ENCODE measurements around the gene CTSW.

The CTSW gene

DNA sequence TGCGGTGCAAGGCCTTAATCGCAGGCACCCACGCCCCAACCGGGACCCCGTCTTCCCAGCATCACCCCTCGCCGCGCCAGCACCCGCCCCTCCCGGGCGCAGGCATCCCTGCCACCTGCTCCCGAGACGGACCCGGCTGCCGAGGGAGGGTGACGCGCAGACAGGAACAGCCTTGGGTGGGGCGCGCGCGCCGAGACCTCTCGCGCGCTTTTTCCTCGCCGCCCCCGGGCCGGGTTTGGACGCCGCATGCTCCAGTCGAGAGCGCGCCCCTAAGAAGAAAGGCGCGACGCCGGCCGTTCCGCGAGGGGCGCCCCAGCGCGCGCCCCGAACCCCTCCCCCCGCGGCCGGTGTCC is 22.2 kb upstream of the CTSW start:
- Histone ChIP-seq H3K4me1 (ENCODE audit: insufficient read depth, low read length) (peaks cover 5% of the 10 kb centered on the region; the same call in 1 of the 2 replicates), H3K27me3 (ENCODE audit: insufficient read depth, low read length) (no peaks in the 10 kb centered on the region), H3K27ac (ENCODE audit: low read length) (peak overlapping the region; percentile 84), H3K36me3 (ENCODE audit: insufficient read depth, low read depth, low read length) (peaks cover 52% of the 10 kb centered on the region), H3K9ac (ENCODE audit: low read depth, low read length) (peak overlapping the region; percentile 95; the same call in 1 of the 2 replicates), H3K9me3 (ENCODE audit: insufficient read depth, low read depth, low read length) (no peaks in the 10 kb centered on the region), H3K4me3 (ENCODE audit: low read length) (peak overlapping the region; percentile 99)

DNA sequence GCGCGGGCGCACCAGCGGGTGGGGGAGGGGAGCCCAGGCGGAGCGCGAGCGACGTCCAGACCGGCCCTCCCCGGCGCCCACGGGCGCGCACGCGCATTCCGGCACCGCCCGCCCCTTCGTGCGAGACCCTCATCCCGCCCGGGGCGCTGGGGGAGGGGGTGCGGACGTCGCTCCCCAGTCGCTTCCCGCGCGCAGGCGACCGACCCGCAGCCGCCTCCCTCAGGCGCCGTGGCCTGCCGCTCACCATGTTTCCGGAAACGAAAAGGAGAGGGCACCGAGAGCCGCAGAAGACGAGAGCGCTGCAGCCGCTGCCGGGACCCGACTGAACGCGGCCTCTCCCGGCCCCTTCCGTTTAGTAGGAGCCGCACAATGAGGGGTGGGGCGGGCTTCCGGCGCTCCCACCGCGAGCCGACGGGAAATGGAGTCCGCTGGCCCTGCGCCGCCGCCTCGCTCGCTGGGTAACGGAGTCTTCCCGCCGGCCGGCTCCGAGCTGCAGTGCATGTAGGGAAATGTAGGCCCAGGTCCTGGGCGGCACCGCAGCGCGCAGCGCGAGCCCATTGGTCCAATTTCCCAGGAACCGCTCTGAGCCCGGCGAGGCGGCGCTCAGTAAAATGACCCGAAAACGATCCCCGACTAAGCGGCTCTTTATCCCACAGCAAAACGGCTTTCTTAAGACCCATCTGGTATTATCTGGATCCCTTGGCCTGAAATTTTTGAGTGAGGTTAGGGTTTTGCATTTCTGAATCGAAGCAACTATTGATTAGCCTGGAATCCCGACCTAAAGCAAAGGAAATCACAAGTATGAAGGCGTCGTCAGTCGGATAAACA is 21.6 kb upstream of the CTSW start, which contains the start of gene CFL1:
CFL1 (minus strand) TSS at position 328 of the 828 bp plus-strand sequence; CDS start at position 247, 81 bp downstream.
- peak within 1 kb of the TSS; percentile 99 for H3K4me3 ChIP-seq (ENCODE audit: low read length)
- peaks cover 53% of the 10 kb centered on the region for H3K36me3 ChIP-seq (ENCODE audit: insufficient read depth, low read depth, low read length)

DNA sequence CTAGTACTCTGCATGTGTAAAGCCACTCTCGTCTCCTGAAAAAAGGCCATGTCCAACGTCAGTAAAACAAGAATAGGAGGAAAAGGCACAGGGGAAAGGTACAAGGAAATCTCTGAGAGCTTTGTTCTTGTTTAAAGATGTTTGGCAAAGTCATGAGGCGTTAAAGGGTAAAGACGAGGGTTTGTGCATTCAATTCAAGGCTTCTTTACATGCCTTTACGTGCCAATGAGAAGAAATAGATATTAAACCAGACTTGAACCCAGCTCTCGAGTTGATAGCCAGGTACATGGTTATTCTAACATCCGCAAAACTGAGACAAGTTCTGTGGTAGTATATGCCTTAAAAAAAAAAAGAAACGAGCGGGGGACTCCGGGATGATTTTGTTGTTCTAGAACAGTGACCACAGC is 21.0 kb upstream of the CTSW start:
- H3K27ac ChIP-seq (ENCODE audit: low read length): peak overlapping the region; percentile 42
- no peaks in the 10 kb centered on the region for H3K9me3 ChIP-seq (ENCODE audit: insufficient read depth, low read depth, low read length)
- H3K4me1 ChIP-seq (ENCODE audit: insufficient read depth, low read length): peaks cover 5% of the 10 kb centered on the region; the same call in 1 of the 2 replicates
- peaks cover 53% of the 10 kb centered on the region for H3K36me3 ChIP-seq (ENCODE audit: insufficient read depth, low read depth, low read length)
- peak overlapping the region; percentile 73 for H3K4me3 ChIP-seq (ENCODE audit: low read length)
- H3K9ac ChIP-seq (ENCODE audit: low read depth, low read length): peak overlapping the region; percentile 85
- H3K27me3 ChIP-seq (ENCODE audit: insufficient read depth, low read length): no peaks in the 10 kb centered on the region

More for the DNA sequence above, 21.6 kb upstream of the CTSW start, which contains the start of gene CFL1:
- H3K4me1 ChIP-seq (ENCODE audit: insufficient read depth, low read length): peaks cover 5% of the 10 kb centered on the region; the same call in 1 of the 2 replicates
- peak within 1 kb of the TSS; percentile 84 for H3K27ac ChIP-seq (ENCODE audit: low read length)
- peak within 1 kb of the TSS; percentile 95 for H3K9ac ChIP-seq (ENCODE audit: low read depth, low read length)
- no peaks in the 10 kb centered on the region for H3K9me3 ChIP-seq (ENCODE audit: insufficient read depth, low read depth, low read length)
- H3K27me3 ChIP-seq (ENCODE audit: insufficient read depth, low read length): no peaks in the 10 kb centered on the region

DNA sequence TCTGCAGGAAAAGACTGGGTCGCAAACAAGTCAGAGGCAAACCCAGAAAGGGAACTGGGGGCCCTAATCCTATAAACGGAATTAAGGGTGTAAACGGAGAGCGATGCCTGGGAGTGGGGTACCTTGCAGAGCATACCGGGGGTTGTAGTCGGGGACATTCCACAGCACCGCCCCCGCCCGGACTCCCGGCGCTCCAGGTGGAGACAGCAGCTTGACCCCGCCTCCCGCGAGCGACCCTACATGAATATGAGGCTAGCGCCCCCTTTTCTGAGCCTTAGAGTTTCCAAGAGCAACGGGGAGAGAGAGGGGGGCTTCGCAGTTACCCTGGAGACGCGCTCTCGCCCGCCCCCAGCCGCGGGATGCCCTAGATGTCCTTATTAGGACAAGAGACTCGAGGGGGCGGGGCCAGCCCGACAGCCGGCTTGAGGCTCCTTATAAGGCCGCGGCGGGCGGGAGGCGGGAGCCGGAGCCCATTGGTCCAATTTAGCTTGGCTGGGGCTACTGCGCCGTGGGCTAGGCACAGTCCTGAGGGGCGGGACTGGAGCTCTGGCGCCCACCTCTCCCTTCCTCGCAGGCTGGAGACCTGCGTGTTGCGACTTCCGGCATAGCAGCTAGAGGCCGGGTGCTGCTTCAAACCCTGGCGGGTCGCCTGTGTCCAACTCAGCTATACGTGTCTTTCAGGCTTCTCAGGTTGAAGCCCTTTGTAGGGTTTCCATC is 20.4 kb upstream of the CTSW start:
- Histone ChIP-seq H3K4me1 (ENCODE audit: insufficient read depth, low read length) (peaks cover 5% of the 10 kb centered on the region; the same call in 1 of the 2 replicates), H3K9me3 (ENCODE audit: insufficient read depth, low read depth, low read length) (no peaks in the 10 kb centered on the region), H3K4me3 (ENCODE audit: low read length) (peak overlapping the region; percentile 86), H3K9ac (ENCODE audit: low read depth, low read length) (peak overlapping the region; percentile 99), H3K27ac (ENCODE audit: low read length) (peak overlapping the region; percentile 95), H3K27me3 (ENCODE audit: insufficient read depth, low read length) (no peaks in the 10 kb centered on the region), H3K36me3 (ENCODE audit: insufficient read depth, low read depth, low read length) (peaks cover 53% of the 10 kb centered on the region)

DNA sequence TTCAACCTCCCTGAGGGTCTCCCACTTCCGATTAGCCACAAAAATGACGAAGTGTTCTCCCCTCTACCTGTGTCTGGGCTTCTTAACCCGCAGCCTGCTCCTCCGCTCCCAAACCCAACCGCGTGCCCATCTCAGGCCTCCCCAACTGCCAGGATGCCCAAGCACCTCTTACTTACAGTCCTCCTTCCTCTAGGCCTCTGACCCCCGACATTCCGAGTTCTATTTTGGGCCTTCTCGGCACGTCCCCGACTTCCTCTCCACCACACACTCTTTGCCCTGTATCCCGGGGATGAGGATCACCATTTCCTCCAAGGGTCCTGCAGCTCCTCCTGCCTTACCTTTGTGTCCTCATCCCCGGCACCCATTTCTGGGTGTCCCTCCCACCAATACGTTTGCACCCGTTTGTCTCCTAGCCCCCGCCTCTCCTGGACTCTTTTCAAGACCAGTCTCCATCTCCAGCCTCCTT is 19.8 kb upstream of the CTSW start:
- no peaks in the 10 kb centered on the region for H3K9me3 ChIP-seq (ENCODE audit: insufficient read depth, low read depth, low read length)
- H3K36me3 ChIP-seq (ENCODE audit: insufficient read depth, low read depth, low read length): peaks cover 53% of the 10 kb centered on the region
- H3K27ac ChIP-seq (ENCODE audit: low read length): peak overlapping the region; percentile 95
- H3K4me3 ChIP-seq (ENCODE audit: low read length): peak overlapping the region; percentile 86
- peak overlapping the region; percentile 99 for H3K9ac ChIP-seq (ENCODE audit: low read depth, low read length)
- no peaks in the 10 kb centered on the region for H3K27me3 ChIP-seq (ENCODE audit: insufficient read depth, low read length)
- peaks cover 5% of the 10 kb centered on the region; the same call in 1 of the 2 replicates for H3K4me1 ChIP-seq (ENCODE audit: insufficient read depth, low read length)

DNA sequence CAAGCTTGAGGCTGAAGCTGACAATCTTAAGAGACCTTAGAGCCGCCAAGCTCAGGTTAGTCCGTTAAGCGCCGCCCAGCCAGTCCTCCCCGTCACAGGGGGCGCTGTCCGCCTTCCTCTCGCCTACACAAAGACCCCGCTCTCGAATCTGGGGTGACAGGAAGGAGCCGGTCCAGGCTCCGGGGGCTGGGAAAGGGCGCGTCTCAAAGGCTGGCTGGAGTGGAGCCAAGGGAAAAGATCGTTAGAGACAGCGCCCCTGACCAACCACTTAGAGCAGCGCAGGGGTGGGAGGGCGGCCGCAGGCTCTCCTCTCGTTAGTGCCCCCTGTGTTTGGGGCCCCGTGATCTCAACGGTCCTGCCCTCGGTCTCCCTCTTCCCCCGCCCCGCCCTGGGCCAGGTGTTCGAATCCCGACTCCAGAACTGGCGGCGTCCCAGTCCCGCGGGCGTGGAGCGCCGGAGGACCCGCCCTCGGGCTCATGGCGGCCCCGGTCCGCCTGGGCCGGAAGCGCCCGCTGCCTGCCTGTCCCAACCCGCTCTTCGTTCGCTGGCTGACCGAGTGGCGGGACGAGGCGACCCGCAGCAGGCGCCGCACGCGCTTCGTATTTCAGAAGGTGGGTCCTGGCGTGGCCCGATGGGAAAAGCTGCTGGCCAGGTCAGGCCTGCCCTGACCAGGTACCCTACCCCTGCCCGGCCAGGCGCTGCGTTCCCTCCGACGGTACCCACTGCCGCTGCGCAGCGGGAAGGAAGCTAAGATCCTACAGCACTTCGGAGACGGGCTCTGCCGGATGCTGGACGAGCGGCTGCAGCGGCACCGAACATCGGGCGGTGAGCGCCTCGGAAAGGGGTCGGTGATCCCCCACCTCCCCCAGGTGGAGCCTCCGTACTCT is 19.1 kb upstream of the CTSW start, which contains the start of gene MUS81:
MUS81 (plus strand) TSS at position 156 of the 887 bp plus-strand sequence; CDS start at position 477, 321 bp downstream.
- Histone ChIP-seq H3K36me3 (ENCODE audit: insufficient read depth, low read depth, low read length) (peaks cover 53% of the 10 kb centered on the region), H3K27me3 (ENCODE audit: insufficient read depth, low read length) (no peaks in the 10 kb centered on the region), H3K9me3 (ENCODE audit: insufficient read depth, low read depth, low read length) (no peaks in the 10 kb centered on the region), H3K27ac (ENCODE audit: low read length) (peak within 1 kb of the TSS; percentile 95), H3K9ac (ENCODE audit: low read depth, low read length) (peak within 1 kb of the TSS; percentile 99), H3K4me3 (ENCODE audit: low read length) (peak within 1 kb of the TSS; percentile 86), H3K4me1 (ENCODE audit: insufficient read depth, low read length) (peaks cover 5% of the 10 kb centered on the region; the same call in 1 of the 2 replicates)

DNA sequence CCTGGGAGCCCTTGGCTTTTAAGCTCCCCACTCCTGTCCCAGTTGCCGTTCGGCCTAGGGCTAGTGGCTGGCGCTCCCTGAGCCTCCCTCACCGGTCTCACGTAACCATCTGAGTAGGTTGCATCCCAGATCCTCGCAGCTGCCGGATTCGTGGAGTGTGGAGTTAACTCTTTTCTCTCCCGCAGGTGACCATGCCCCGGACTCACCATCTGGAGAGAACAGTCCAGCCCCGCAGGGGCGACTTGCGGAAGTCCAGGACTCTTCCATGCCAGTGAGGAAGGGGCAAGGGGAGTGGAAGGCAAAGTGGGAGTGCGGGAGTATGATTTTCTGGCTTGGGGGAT is 18.5 kb upstream of the CTSW start:
- Histone ChIP-seq H3K27me3 (ENCODE audit: insufficient read depth, low read length) (no peaks in the 10 kb centered on the region), H3K9me3 (ENCODE audit: insufficient read depth, low read depth, low read length) (no peaks in the 10 kb centered on the region), H3K9ac (ENCODE audit: low read depth, low read length) (peak overlapping the region; percentile 99; the same call in 1 of the 2 replicates), H3K4me3 (ENCODE audit: low read length) (peak overlapping the region; percentile 86), H3K27ac (ENCODE audit: low read length) (peak overlapping the region; percentile 95), H3K4me1 (ENCODE audit: insufficient read depth, low read length) (peaks cover 5% of the 10 kb centered on the region; the same call in 1 of the 2 replicates), H3K36me3 (ENCODE audit: insufficient read depth, low read depth, low read length) (peaks cover 53% of the 10 kb centered on the region)

DNA sequence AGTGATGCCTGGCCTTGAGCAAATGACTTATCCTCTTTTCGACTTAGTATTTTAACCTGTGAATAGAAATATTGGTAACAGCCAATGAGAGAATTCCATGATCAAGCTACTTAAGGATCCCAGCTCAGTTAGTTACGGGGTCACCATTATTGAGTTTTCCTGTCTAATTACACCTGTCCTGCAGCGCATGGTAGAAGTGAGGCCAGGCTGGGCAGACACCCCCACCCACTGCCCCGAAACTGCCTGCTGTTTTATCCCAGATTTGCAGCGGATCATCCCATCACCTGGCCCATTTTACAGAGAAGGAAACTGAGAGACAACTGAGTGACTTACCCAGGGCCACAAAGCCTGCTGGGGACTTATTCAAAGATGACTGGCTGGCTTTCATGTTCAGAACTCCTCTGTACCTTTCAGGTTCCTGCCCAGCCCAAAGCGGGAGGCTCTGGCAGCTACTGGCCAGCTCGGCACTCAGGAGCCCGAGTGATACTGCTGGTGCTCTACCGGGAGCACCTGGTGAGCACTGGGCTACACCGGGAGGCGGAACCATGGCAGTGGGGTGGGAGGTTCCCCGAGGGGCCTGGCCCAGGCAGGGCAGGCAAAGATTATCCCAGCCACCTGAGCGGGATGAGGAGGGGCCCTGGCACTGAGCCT is 18.0 kb upstream of the CTSW start:
- H3K36me3 ChIP-seq (ENCODE audit: insufficient read depth, low read depth, low read length): peaks cover 53% of the 10 kb centered on the region
- no peak overlapping the region for H3K27ac ChIP-seq (ENCODE audit: low read length)
- peak overlapping the region; percentile 86 for H3K4me3 ChIP-seq (ENCODE audit: low read length)
- H3K9me3 ChIP-seq (ENCODE audit: insufficient read depth, low read depth, low read length): no peaks in the 10 kb centered on the region
- H3K4me1 ChIP-seq (ENCODE audit: insufficient read depth, low read length): peaks cover 5% of the 10 kb centered on the region; the same call in 1 of the 2 replicates
- H3K27me3 ChIP-seq (ENCODE audit: insufficient read depth, low read length): no peaks in the 10 kb centered on the region
- H3K9ac ChIP-seq (ENCODE audit: low read depth, low read length): peak overlapping the region; percentile 99; the same call in 1 of the 2 replicates

DNA sequence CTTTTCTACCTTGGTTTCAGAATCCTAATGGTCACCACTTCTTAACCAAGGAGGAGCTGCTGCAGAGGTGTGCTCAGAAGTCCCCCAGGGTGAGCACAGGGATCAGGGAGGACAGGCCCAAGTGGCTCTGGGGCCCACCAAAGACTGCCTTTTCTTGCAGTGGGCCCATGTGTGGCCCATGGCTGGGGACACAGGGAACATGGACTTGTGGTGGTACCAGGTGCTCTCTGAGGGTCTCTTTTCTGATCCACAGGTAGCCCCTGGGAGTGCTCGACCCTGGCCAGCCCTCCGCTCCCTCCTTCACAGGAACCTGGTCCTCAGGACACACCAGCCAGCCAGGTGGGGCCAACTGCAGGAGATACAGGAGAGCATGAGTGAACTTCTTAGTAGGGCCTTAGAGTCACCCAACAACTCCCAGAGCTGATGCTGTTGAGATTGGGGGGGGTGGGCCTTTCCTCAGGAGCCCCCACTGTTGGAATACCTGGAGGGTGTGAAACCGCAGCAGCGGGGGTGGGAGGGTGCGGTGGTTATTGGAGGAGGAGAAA is 17.4 kb upstream of the CTSW start:
- H3K27me3 ChIP-seq (ENCODE audit: insufficient read depth, low read length): no peaks in the 10 kb centered on the region
- no peak overlapping the region for H3K27ac ChIP-seq (ENCODE audit: low read length)
- peaks cover 5% of the 10 kb centered on the region; the same call in 1 of the 2 replicates for H3K4me1 ChIP-seq (ENCODE audit: insufficient read depth, low read length)
- no peak overlapping the region for H3K4me3 ChIP-seq (ENCODE audit: low read length)
- H3K9ac ChIP-seq (ENCODE audit: low read depth, low read length): no peak overlapping the region
- H3K9me3 ChIP-seq (ENCODE audit: insufficient read depth, low read depth, low read length): no peaks in the 10 kb centered on the region
- peaks cover 52% of the 10 kb centered on the region for H3K36me3 ChIP-seq (ENCODE audit: insufficient read depth, low read depth, low read length)
